BE2C (cell line): ENCODE results near the gene USF2.
"Not testable (repeated sequence)": the region's sequence is repeated elsewhere in the genome, so short reads cannot be mapped to it uniquely, and the experiment has no call there.

ENCODE experiments used
- DNase-seq: peaks from one replicate; pipeline ENCODE4 v3.0.0-alpha.2; 2020
- H3K27me3 ChIP-seq: fragments of 250-450 bp; sonication (Bioruptor Pico); 2 replicates; pipeline ENCODE4 v1.5.1; 2020; ENCODE audit warnings: mild to moderate bottlenecking
- H3K36me3 ChIP-seq: fragments of 250-450 bp; sonication (Bioruptor Pico); 2 replicates; pipeline ENCODE4 v1.5.1; 2020; ENCODE audit warnings: mild to moderate bottlenecking
- H3K4me1 ChIP-seq: fragments of 250-450 bp; sonication (Bioruptor Pico); 2 replicates; pipeline ENCODE4 v1.5.1; 2020
- H3K4me3 ChIP-seq: 2 replicates; pipeline ENCODE4 v1.5.1; 2011; ENCODE audit warnings: low read depth, low read length
- H3K9me3 ChIP-seq: fragments of 250-450 bp; sonication (Bioruptor Pico); 2 replicates; pipeline ENCODE4 v1.5.1; 2020
- TF ChIP-seq, protein P1 (sequence below): IDR thresholded peaks from 2 replicates; pipeline ENCODE4 v1.5.1; 2012; ENCODE audit warnings: mild to moderate bottlenecking, low read depth, low read length

The USF2 gene

DNA sequence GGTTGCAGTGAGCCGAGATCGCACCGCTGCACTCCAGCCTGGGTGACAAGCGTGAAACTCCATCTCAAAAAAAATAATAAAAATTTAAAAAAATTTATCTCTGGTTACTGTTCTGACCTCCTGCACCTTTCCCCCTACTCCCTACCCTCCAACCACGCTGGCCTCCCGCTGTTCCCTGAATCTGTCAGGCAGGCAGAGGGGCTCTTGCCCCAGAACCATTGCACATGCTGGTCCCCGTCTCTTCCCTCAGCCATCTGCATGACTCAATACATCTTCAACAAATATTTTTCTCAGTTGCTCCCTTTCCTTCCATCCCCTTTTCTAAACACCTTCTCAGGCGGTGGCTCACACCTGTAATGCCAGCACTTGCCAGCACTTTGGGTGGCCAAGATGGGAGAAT lies 39.2 kb upstream of the USF2 start:
- Histone ChIP-seq H3K4me3 (no peak overlapping the region), H3K36me3 (no peaks in the 10 kb centered on the region), H3K4me1 (no peaks in the 10 kb centered on the region), H3K27me3 (no peaks in the 10 kb centered on the region), H3K9me3 (no peaks in the 10 kb centered on the region)
- no peak for DNase-seq
- TF ChIP-seq, protein P1, sequence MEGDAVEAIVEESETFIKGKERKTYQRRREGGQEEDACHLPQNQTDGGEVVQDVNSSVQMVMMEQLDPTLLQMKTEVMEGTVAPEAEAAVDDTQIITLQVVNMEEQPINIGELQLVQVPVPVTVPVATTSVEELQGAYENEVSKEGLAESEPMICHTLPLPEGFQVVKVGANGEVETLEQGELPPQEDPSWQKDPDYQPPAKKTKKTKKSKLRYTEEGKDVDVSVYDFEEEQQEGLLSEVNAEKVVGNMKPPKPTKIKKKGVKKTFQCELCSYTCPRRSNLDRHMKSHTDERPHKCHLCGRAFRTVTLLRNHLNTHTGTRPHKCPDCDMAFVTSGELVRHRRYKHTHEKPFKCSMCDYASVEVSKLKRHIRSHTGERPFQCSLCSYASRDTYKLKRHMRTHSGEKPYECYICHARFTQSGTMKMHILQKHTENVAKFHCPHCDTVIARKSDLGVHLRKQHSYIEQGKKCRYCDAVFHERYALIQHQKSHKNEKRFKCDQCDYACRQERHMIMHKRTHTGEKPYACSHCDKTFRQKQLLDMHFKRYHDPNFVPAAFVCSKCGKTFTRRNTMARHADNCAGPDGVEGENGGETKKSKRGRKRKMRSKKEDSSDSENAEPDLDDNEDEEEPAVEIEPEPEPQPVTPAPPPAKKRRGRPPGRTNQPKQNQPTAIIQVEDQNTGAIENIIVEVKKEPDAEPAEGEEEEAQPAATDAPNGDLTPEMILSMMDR, result no peak

- no peak for DNase-seq
- Histone ChIP-seq H3K4me3 (no peak overlapping the region), H3K9me3 (no peaks in the 10 kb centered on the region; the same call in 1 of the 2 replicates), H3K4me1 (no peaks in the 10 kb centered on the region), H3K36me3 (no peaks in the 10 kb centered on the region), H3K27me3 (no peaks in the 10 kb centered on the region)
- TF ChIP-seq, protein P1, result no peak
These were observed 36.7 kb upstream of the USF2 start for GRCh38 chr19:35231956-35232645.

DNA sequence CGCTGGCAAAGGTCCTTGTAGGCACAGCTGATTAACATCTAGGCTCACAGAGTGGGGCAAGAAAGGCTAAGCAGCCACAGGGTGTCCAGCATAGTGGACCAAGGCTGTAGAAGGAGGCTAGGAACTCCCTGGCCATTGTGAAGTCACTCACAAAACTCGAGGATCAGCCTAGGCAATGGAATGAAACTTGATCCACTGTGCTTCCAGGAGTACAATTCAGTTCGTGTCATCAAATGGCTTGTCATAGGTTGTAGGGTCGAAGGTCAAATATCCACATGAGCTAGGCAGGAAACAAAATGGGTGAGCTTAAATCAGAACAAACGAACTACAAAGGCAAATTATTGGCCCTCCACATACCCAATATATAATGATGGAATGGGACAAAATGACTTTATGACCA lies 35.9 kb upstream of the USF2 start:
- Histone ChIP-seq H3K4me1 (no peaks in the 10 kb centered on the region), H3K9me3 (no peaks in the 10 kb centered on the region; the same call in 1 of the 2 replicates), H3K36me3 (no peaks in the 10 kb centered on the region), H3K4me3 (no peak overlapping the region), H3K27me3 (no peaks in the 10 kb centered on the region)
- TF ChIP-seq, protein P1, result no peak
- no peak for DNase-seq

- Histone ChIP-seq H3K4me1 (no peaks in the 10 kb centered on the region), H3K36me3 (no peaks in the 10 kb centered on the region), H3K27me3 (no peaks in the 10 kb centered on the region; the same call in 1 of the 2 replicates), H3K9me3 (no peaks in the 10 kb centered on the region; the same call in 1 of the 2 replicates), H3K4me3 (no peak overlapping the region)
- no peak for DNase-seq
- TF ChIP-seq, protein P1, result no peak
These were observed 31.9 kb upstream of the USF2 start for GRCh38 chr19:35236638-35237400.

DNA sequence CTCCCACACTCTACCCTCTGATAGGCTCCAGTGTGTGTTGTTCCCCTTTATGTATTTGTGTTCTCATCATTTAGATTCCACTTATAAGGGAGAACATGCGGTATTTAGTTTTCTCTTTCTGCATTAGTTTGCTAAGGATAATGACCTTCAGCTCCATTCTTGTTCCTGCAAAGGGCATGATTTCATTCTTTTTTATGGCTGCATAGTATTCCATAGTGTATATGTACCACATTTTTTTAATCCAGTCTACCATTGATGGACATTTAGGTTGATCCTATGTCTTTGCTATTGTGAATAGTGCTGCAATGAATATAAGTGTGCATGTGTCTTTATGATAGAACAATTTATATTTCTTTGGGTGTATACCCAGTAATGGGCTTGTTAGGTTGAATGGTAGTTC lies 29.2 kb upstream of the USF2 start:
- H3K36me3 ChIP-seq, H3K9me3 ChIP-seq, DNase-seq, H3K4me1 ChIP-seq, H3K4me3 ChIP-seq: not testable (repeated sequence)
- H3K27me3 ChIP-seq, result peaks cover 10% of the 10 kb centered on the region

DNA sequence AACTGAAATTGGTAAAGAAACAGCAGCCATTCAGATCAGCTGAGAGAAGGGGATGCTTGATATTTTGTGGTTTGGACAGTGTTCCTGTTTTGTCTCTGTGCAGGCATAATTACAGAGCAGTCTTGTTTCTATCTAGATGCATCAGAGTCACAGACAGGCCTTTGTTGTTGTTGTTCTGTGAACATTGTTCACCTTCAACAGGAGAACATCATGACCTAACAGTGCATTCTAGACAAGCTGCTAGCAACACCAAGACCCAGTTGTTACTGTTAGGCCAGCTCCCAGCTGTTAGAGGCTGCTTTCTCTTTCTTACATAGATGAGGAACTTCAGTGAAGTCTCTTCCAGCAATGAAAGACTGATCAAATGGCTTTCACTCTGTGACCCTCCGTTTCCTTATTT lies 28.4 kb upstream of the USF2 start:
- Histone ChIP-seq H3K36me3 (no peaks in the 10 kb centered on the region), H3K27me3 (peaks cover 10% of the 10 kb centered on the region), H3K9me3 (no peaks in the 10 kb centered on the region; the same call in 1 of the 2 replicates), H3K4me1 (no peaks in the 10 kb centered on the region), H3K4me3 (no peak overlapping the region)
- TF ChIP-seq, protein P1, result no peak
- no peak for DNase-seq
